SK-N-SH (cell line): ENCODE data around the gene PPP2R5C. TPM values are rescaled to one million over a fixed set of nuclear protein-coding genes. Genes with fewer than 3 reads are reported as not detected.

Experiments used
- CTCF ChIA-PET: fragments of 300-600, 350-600 bp; formaldehyde crosslinking; extraction: SDS; loops from one replicate; lab custom pipeline; 2021; lab: Yijun Ruan, JAX
- POLR2A ChIA-PET: fragments of 350-600 bp; sonication (Branson Sonifier 250); formaldehyde crosslinking; extraction: SDS; loops from one replicate; lab custom pipeline; 2020; ENCODE audit warnings: antibody characterized with exemption, inconsistent platforms; lab: Yijun Ruan, JAX
- DNase-seq: peaks from one replicate; pipeline ENCODE4 v3.0.0; 2012
- H2AFZ ChIP-seq: fragments of 200-600 bp; sonication (generic); 2 replicates; pipeline ENCODE4 v1.8.1; 2016; ENCODE audit warnings: antibody characterized with exemption, mild to moderate bottlenecking, low read depth
- H3F3A ChIP-seq: fragments of 200-600 bp; sonication (generic); replicated peaks from 2 replicates; pipeline ENCODE3; 2016; ENCODE audit warnings: antibody characterized with exemption, mild to moderate bottlenecking; ENCODE audit not compliant: insufficient read depth
- H3K27ac ChIP-seq, 2 experiments: fragments of 200-500 bp in 1 of 2; fragments of 200-600 bp in 1 of 2; sonication (Bioruptor generic) in 1 of 2; sonication (generic), shearing (Covaris generic) in 1 of 2; 2 replicates each; pipeline versions ENCODE4 v1.5.1 to v1.6.1; 2014 to 2016; ENCODE audit warnings: low read depth in 2 of 2, inconsistent platforms in 1 of 2, low read length in 1 of 2, mild to moderate bottlenecking in 1 of 2, mixed read lengths in 1 of 2
- H3K27me3 ChIP-seq: fragments of 200-600 bp; sonication (generic), shearing (Covaris generic); 2 replicates; pipeline ENCODE4 v1.6.1; 2016; ENCODE audit warnings: mixed run types; ENCODE audit not compliant: insufficient read depth
- H3K36me3 ChIP-seq, 2 experiments: fragments of 200-500 bp in 1 of 2; fragments of 200-600 bp in 1 of 2; sonication (Bioruptor generic) in 1 of 2; sonication (generic) in 1 of 2; replicated peaks in 1 of 2; 2 replicates each; pipeline versions ENCODE3 to v1.5.1; 2014 to 2016; ENCODE audit warnings: low read length in 1 of 2, mild to moderate bottlenecking in 1 of 2; ENCODE audit not compliant: insufficient read depth in 2 of 2, control insufficient read depth in 1 of 2
- H3K4me1 ChIP-seq, 2 experiments: fragments of 200-500 bp in 1 of 2; fragments of 200-600 bp in 1 of 2; sonication (Bioruptor generic) in 1 of 2; sonication (generic), shearing (Covaris generic) in 1 of 2; 2 replicates each; pipeline versions ENCODE4 v1.5.1 to v1.6.1; 2014 to 2016; ENCODE audit warnings: low read depth in 1 of 2, low read length in 1 of 2, mixed run types in 1 of 2; ENCODE audit not compliant: insufficient read depth in 2 of 2, control insufficient read depth in 1 of 2
- H3K4me2 ChIP-seq: fragments of 200-600 bp; sonication (generic), shearing (Covaris generic); 2 replicates; pipeline ENCODE4 v1.6.1; 2017; ENCODE audit warnings: mixed run types
- H3K4me3 ChIP-seq, 2 experiments: fragments of 200-500 bp in 1 of 2; fragments of 200-600 bp in 1 of 2; sonication (Bioruptor generic) in 1 of 2; sonication (generic), shearing (Covaris generic) in 1 of 2; 2 replicates each; pipeline versions ENCODE4 v1.5.1 to v1.8.1; 2014 to 2016; ENCODE audit warnings: low read depth in 2 of 2, inconsistent platforms in 1 of 2, low read length in 1 of 2, mild to moderate bottlenecking in 1 of 2, mixed read lengths in 1 of 2, moderate library complexity in 1 of 2
- H3K79me2 ChIP-seq: fragments of 200-600 bp; sonication (generic); 2 replicates; pipeline ENCODE4 v1.8.1; 2017; ENCODE audit warnings: mild to moderate bottlenecking; ENCODE audit not compliant: insufficient read depth
- H3K9ac ChIP-seq: fragments of 200-600 bp; sonication (generic); 2 replicates; pipeline ENCODE4 v1.6.1; 2017; ENCODE audit warnings: mixed run types
- H3K9me2 ChIP-seq: fragments of 200-600 bp; sonication (generic); 2 replicates; pipeline ENCODE4 v1.6.1; 2017; ENCODE audit warnings: mixed run types
- H3K9me3 ChIP-seq: fragments of 200-600 bp; sonication (generic); 2 replicates; pipeline ENCODE4 v1.6.1; 2017; ENCODE audit warnings: mixed run types, mild to moderate bottlenecking, moderate library complexity
- H4K20me1 ChIP-seq: fragments of 200-600 bp; sonication (generic); 2 replicates; pipeline ENCODE4 v1.6.1; 2017; ENCODE audit warnings: mild to moderate bottlenecking, mixed run types; ENCODE audit not compliant: insufficient read depth
- CTCF ChIP-seq: fragments of 200-600 bp; sonication (generic); IDR thresholded peaks from 2 replicates; pipeline ENCODE4 v1.6.1; 2017; ENCODE audit warnings: antibody characterized with exemption, mild to moderate bottlenecking, moderate library complexity
- ELF1 ChIP-seq: IDR thresholded peaks from 2 replicates; pipeline ENCODE4 v1.4.0; 2012
- EZH2phosphoT487 ChIP-seq: fragments of 200-600 bp; sonication (generic); IDR thresholded peaks from 2 replicates; pipeline ENCODE4 v1.6.1; 2017; ENCODE audit warnings: low read depth, mixed run types, mild to moderate bottlenecking, antibody characterized with exemption, moderate library complexity, borderline replicate concordance
- FOXJ3 ChIP-seq: sonication (generic); formaldehyde crosslinking; IDR thresholded peaks from 2 replicates; pipeline ENCODE4 v1.5.1; 2020; ENCODE audit warnings: mild to moderate bottlenecking, missing genetic modification reagents
- FOXM1 ChIP-seq: IDR thresholded peaks from 2 replicates; pipeline ENCODE4 v1.4.0; 2012; ENCODE audit warnings: low read depth, mild to moderate bottlenecking
- GABPA ChIP-seq: IDR thresholded peaks from 2 replicates; pipeline ENCODE4 v1.4.0; 2012; ENCODE audit warnings: low read depth, mild to moderate bottlenecking
- GATA2 ChIP-seq: sonication (generic); formaldehyde crosslinking; IDR thresholded peaks from 2 replicates; pipeline ENCODE4 v1.5.0; 2020; ENCODE audit warnings: mild to moderate bottlenecking, missing genetic modification reagents
- MXI1 ChIP-seq: IDR thresholded peaks from 2 replicates; pipeline ENCODE4 v1.6.1; 2012; ENCODE audit warnings: mild to moderate bottlenecking, low read depth, low read length, improper control_type of control experiment
- PBX3 ChIP-seq: IDR thresholded peaks from 2 replicates; pipeline ENCODE4; 2012
- RCOR1 ChIP-seq: fragments of 150-350 bp; IDR thresholded peaks from 2 replicates; pipeline ENCODE4 v1.6.1; 2017; ENCODE audit warnings: antibody characterized with exemption, low read length
- RXRA ChIP-seq: IDR thresholded peaks from 2 replicates; pipeline ENCODE4 v1.4.0; 2012; ENCODE audit warnings: low read depth, mild to moderate bottlenecking, borderline replicate concordance
- SMC3 ChIP-seq: IDR thresholded peaks from 2 replicates; pipeline ENCODE4 v1.6.1; 2012; ENCODE audit warnings: low read depth, low read length, improper control_type of control experiment
- TAF1 ChIP-seq: IDR thresholded peaks from 2 replicates; pipeline ENCODE4 v1.6.1; 2012; ENCODE audit warnings: low read depth, mild to moderate bottlenecking, low read length, moderate library complexity, borderline replicate concordance
- TCF12 ChIP-seq: IDR thresholded peaks from 2 replicates; pipeline ENCODE4 v1.4.0; 2012
- TEAD4 ChIP-seq: IDR thresholded peaks from 2 replicates; pipeline ENCODE4 v1.4.0; 2012; ENCODE audit warnings: mild to moderate bottlenecking, borderline replicate concordance; ENCODE audit not compliant: insufficient read depth
- USF2 ChIP-seq: fragments of 150-350 bp; IDR thresholded peaks from 2 replicates; pipeline ENCODE4 v1.6.1; 2017; ENCODE audit warnings: antibody characterized with exemption, low read length, low read depth, borderline replicate concordance
- ZBTB33 ChIP-seq: IDR thresholded peaks from 2 replicates; pipeline ENCODE4 v1.4.0; 2012; ENCODE audit warnings: low read depth, borderline replicate concordance
- WGBS: methylation state at CpG from one replicate; pipeline ENCODE4 v1.1.6; 2017; ENCODE audit warnings: low lambda C conversion rate; 5-methylcytosine and 5-hydroxymethylcytosine counted together
- polyA plus RNA-seq, 3 experiments: library from polyadenylated mRNA; depleted of rRNA; stranded (reverse); fragments of >200 nt; gene quantifications; 2 replicates each; pipeline ENCODE4 v1.2.3, GENCODE V29; 2012
- TF ChIP-seq, protein P1 (sequence below): IDR thresholded peaks from 2 replicates; pipeline ENCODE4 v1.4.0; 2012; ENCODE audit warnings: low read depth
- TF ChIP-seq, protein P2 (sequence below): IDR thresholded peaks from 2 replicates; pipeline ENCODE4 v1.4.0; 2012; ENCODE audit warnings: low read depth, borderline replicate concordance
- TF ChIP-seq, protein P3 (sequence below): fragments of 150-350 bp; IDR thresholded peaks from 2 replicates; pipeline ENCODE4 v1.6.1; 2016; ENCODE audit warnings: mild to moderate bottlenecking, low read depth, low read length

The PPP2R5C gene
- polyA plus RNA-seq, 1 of the 3 experiments (the other 2 are of a cell fraction), result 43.7 TPM

DNA sequence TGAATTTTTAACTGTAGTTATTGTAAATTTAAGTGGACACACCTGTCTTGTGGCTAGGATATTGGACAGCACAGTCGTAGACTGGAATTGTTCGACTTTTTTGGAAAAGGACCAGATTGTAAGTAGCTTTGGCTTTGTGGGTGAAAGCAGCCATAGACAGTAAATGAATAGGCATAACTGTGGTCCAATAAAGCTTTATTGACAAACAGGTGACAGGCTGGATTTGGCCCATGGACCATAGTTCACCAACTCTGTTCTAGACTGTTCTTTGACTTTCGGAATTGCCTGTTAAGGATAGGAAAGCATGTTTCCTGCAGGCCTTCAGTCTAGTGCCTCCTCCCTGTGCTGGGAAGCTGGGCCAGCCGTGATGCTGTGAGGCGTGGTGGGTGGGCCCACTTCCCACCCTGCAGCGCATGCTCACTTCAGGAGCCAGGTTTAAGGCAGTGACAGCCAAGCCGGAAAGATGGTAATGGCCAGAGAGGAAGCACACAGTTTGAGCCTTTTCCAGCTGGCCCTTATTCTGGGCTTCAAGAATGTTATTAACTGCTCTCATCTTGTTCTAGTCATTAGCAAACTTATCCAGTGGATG lies 51.8 kb downstream of the PPP2R5C start:
- H3K4me3 ChIP-seq, result no peak overlapping the region
- ChIA-PET CTCF (interaction anchor here (2.3 kb wide), 1 partner anchor 42 kb away, joined by 13 read pairs; no protein-coding TSS in a partner anchor), POLR2A (interaction anchor here (0.9 kb wide), 1 partner anchor 9 kb away, joined by 3 read pairs; no protein-coding TSS in a partner anchor)
- H3F3A ChIP-seq, result peaks cover 20% of the 10 kb centered on the region
- 93% methylated on average over 7 of the region's 7 CpGs for WGBS
- peaks cover 84% of the 10 kb centered on the region for H3K79me2 ChIP-seq
- peaks cover 14 to 40% of the 10 kb centered on the region in 2 experiments; a peak in 3 of 4 replicates for H3K4me1 ChIP-seq
- H3K27me3 ChIP-seq, result no peaks in the 10 kb centered on the region
- H3K9ac ChIP-seq, result no peak overlapping the region
- no peaks in the 10 kb centered on the region for H3K9me2 ChIP-seq
- DNase-seq, result no peak
- H4K20me1 ChIP-seq, result peaks cover 45% of the 10 kb centered on the region
- TF ChIP-seq, protein P1, sequence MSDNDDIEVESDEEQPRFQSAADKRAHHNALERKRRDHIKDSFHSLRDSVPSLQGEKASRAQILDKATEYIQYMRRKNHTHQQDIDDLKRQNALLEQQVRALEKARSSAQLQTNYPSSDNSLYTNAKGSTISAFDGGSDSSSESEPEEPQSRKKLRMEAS, result no peak
- TF ChIP-seq, protein P2, sequence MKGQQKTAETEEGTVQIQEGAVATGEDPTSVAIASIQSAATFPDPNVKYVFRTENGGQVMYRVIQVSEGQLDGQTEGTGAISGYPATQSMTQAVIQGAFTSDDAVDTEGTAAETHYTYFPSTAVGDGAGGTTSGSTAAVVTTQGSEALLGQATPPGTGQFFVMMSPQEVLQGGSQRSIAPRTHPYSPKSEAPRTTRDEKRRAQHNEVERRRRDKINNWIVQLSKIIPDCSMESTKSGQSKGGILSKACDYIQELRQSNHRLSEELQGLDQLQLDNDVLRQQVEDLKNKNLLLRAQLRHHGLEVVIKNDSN, result no peak
- no peak for TF ChIP-seq TCF12
- TF ChIP-seq RCOR1, result no peak
- TF ChIP-seq TEAD4, result no peak
- TF ChIP-seq, protein P3, sequence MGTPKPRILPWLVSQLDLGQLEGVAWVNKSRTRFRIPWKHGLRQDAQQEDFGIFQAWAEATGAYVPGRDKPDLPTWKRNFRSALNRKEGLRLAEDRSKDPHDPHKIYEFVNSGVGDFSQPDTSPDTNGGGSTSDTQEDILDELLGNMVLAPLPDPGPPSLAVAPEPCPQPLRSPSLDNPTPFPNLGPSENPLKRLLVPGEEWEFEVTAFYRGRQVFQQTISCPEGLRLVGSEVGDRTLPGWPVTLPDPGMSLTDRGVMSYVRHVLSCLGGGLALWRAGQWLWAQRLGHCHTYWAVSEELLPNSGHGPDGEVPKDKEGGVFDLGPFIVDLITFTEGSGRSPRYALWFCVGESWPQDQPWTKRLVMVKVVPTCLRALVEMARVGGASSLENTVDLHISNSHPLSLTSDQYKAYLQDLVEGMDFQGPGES, result no peak
- TF ChIP-seq FOXJ3 (CRISPR knock-in tag), result no peak
- no peak for TF ChIP-seq TAF1
- no peak for TF ChIP-seq ELF1
- no peak for TF ChIP-seq USF2
- no peak for TF ChIP-seq PBX3
- TF ChIP-seq ZBTB33, result no peak
- no peak for TF ChIP-seq SMC3
- no peak for TF ChIP-seq CTCF
- no peak for TF ChIP-seq GATA2 (CRISPR knock-in tag)
- TF ChIP-seq RXRA, result no peak
- no peak for TF ChIP-seq MXI1
- no peak for TF ChIP-seq GABPA
- TF ChIP-seq EZH2phosphoT487, result no peak
- no peak for TF ChIP-seq FOXM1
- H3K27ac ChIP-seq, result no peak overlapping the region; a peak in 1 of 4 replicates
- H2AFZ ChIP-seq, result no peak overlapping the region
- peaks cover 6 to 28% of the 10 kb centered on the region in 2 experiments for H3K36me3 ChIP-seq
- H3K4me2 ChIP-seq, result no peak overlapping the region
- 0 out of 2 replicates have a peak, but pooled peaks cover 3% of the 10 kb centered on the region for H3K9me3 ChIP-seq
